ENCODE data around the gene TYK2. TPM values are rescaled to one million over a fixed set of nuclear protein-coding genes. Genes with fewer than 3 reads are reported as not detected.

Gene TYK2
- total RNA-seq, 1 donor from 2014 or later, result 356 TPM

GRCh38 chr19:10320602-10321416, 59.6 kb downstream of the TYK2 start:
- CTCF ChIA-PET, result no interaction called here
- no peak for TF ChIP-seq CTCF (IDR thresholded peaks at IDR 0.05)
- H3K9me3 Mint-ChIP-seq, result no peaks in the 10 kb centered on the region

GRCh38 chr19:10318807-10319682, 61.3 kb downstream of the TYK2 start:
- Mint-ChIP-seq H3K4me3 (no peak overlapping the region), H3K27me3 (no peaks in the 10 kb centered on the region), H3K27ac (no peak overlapping the region), H3K4me1 (peaks cover 15% of the 10 kb centered on the region), H3K36me3 (ENCODE audit: low read depth) (peaks cover 65% of the 10 kb centered on the region), H3K9me3 (no peaks in the 10 kb centered on the region)
- intact Hi-C loops (cut with micrococcal nuclease), result no loop called here
- no peak for ATAC-seq (ENCODE audit: low read depth)
- CTCF ChIA-PET, result no interaction called here
- no peak for TF ChIP-seq CTCF (IDR thresholded peaks at IDR 0.05)
- DNase-seq, result no peak
- POLR2A ChIA-PET, result interaction anchor here (0.6 kb wide), 1 partner anchor 22 kb away, joined by 3 read pairs; no protein-coding TSS in a partner anchor

More at GRCh38 chr19:10320602-10321416, 59.6 kb downstream of the TYK2 start:
- ATAC-seq (ENCODE audit: low read depth) (no peak), DNase-seq (no peak)
- Mint-ChIP-seq H3K36me3 (ENCODE audit: low read depth) (peaks cover 72% of the 10 kb centered on the region), H3K27ac (no peak overlapping the region), H3K27me3 (no peaks in the 10 kb centered on the region), H3K4me1 (peaks cover 6% of the 10 kb centered on the region), H3K4me3 (no peak overlapping the region)
- intact Hi-C loops (cut with micrococcal nuclease), result no loop called here
- POLR2A ChIA-PET, result interaction anchor here (0.6 to 1.0 kb wide), 2 partner anchors 31 to 34 kb away, joined by 3 to 7 read pairs; partner anchors contain the start of gene ICAM5

- Mint-ChIP-seq H3K4me3 (no peak overlapping the region), H3K36me3 (ENCODE audit: low read depth) (peaks cover 59% of the 10 kb centered on the region), H3K27ac (no peak overlapping the region), H3K4me1 (peaks cover 15% of the 10 kb centered on the region), H3K9me3 (no peaks in the 10 kb centered on the region), H3K27me3 (no peaks in the 10 kb centered on the region)
- CTCF ChIA-PET, result no interaction called here
- intact Hi-C loops (cut with micrococcal nuclease), result no loop called here
- POLR2A ChIA-PET, result interaction anchor here (0.5 to 1.7 kb wide), 2 partner anchors 32 to 46 kb away, joined by 3 to 4 read pairs; no protein-coding TSS in a partner anchor
- ATAC-seq (ENCODE audit: low read depth), result no peak
- no peak for DNase-seq
- no peak for TF ChIP-seq CTCF (IDR thresholded peaks at IDR 0.05)
Measured at GRCh38 chr19:10317857-10318462, 62.4 kb downstream of the TYK2 start.

GRCh38 chr19:10317045-10317856, 63.1 kb downstream of the TYK2 start:
- H3K27me3 Mint-ChIP-seq, result no peaks in the 10 kb centered on the region
- peaks cover 15% of the 10 kb centered on the region for H3K4me1 Mint-ChIP-seq
- no peak for TF ChIP-seq CTCF (IDR thresholded peaks at IDR 0.05)
- CTCF ChIA-PET, result no interaction called here
- no peak for DNase-seq
- H3K9me3 Mint-ChIP-seq, result no peaks in the 10 kb centered on the region
- no peak for ATAC-seq (ENCODE audit: low read depth)
- POLR2A ChIA-PET, result interaction anchor here (1.7 kb wide), 1 partner anchor 46 kb away, joined by 4 read pairs; no protein-coding TSS in a partner anchor
- H3K27ac Mint-ChIP-seq, result no peak overlapping the region
- H3K36me3 Mint-ChIP-seq (ENCODE audit: low read depth), result peaks cover 59% of the 10 kb centered on the region
- intact Hi-C loops (cut with micrococcal nuclease), result no loop called here
- no peak overlapping the region for H3K4me3 Mint-ChIP-seq

All from activated B cell treated with CpG ODN at 0.5 μM for 24 hours (primary cell).